Small intestine (tissue), 7 donors: ENCODE results near the gene NKD2. TPM values are rescaled to one million over a fixed set of nuclear protein-coding genes. Genes with fewer than 3 reads are reported as not detected.

ENCODE experiments used
- DNase-seq, 2 donors: peaks; one replicate each; pipeline versions ENCODE4 v3.0.0 to v3.0.0-alpha.2; 2013
- FAIRE-seq: peaks from 2 replicates; lab custom pipeline; 2012; peaks lifted over from hg19 to GRCh38; lab: Jason Lieb, UNC
- H3K27ac ChIP-seq, 3 donors: one replicate each; pipeline ENCODE4 v1.5.1; 2013; ENCODE audit warnings: low read length in 2 of 3, mild to moderate bottlenecking in 2 of 3, control low read depth in 1 of 3, inconsistent platforms in 1 of 3, low read depth in 1 of 3, moderate library complexity in 1 of 3
- H3K27me3 ChIP-seq, 3 donors: one replicate each; pipeline ENCODE4 v1.6.1; 2013; ENCODE audit warnings: low read length in 3 of 3, inconsistent platforms in 1 of 3; ENCODE audit not compliant: control insufficient read depth in 3 of 3, insufficient read depth in 3 of 3
- H3K36me3 ChIP-seq, 3 donors: one replicate each; pipeline ENCODE4 v1.6.1; 2013; ENCODE audit warnings: low read length in 3 of 3, inconsistent platforms in 1 of 3, low read depth in 1 of 3, mild to moderate bottlenecking in 1 of 3, moderate library complexity in 1 of 3; ENCODE audit not compliant: control insufficient read depth in 3 of 3, insufficient read depth in 2 of 3
- H3K4me1 ChIP-seq, 3 donors: one replicate each; pipeline ENCODE4 v1.6.1; 2013; ENCODE audit warnings: low read length in 2 of 3, inconsistent platforms in 1 of 3, low read depth in 1 of 3, mild to moderate bottlenecking in 1 of 3, moderate library complexity in 1 of 3; ENCODE audit not compliant: control insufficient read depth in 3 of 3, insufficient read depth in 2 of 3
- H3K4me3 ChIP-seq, 3 donors: one replicate each; pipeline ENCODE4 v1.5.1; 2013; ENCODE audit warnings: low read length in 3 of 3, control low read depth in 1 of 3, inconsistent platforms in 1 of 3, low read depth in 1 of 3, mild to moderate bottlenecking in 1 of 3, moderate library complexity in 1 of 3
- H3K9me3 ChIP-seq, 2 donors: one replicate each; pipeline ENCODE4 v1.6.1; 2013; ENCODE audit warnings: low read depth in 1 of 2, low read length in 1 of 2; ENCODE audit not compliant: control insufficient read depth in 2 of 2, insufficient read depth in 1 of 2
- WGBS, 3 donors: extraction: QIAGEN DNeasy Blood & Tissue Kit; methylation state at CpG; one replicate each; pipeline ENCODE4 v1.1.7; 2013; 5-methylcytosine and 5-hydroxymethylcytosine counted together
- polyA plus RNA-seq, 4 donors: library from polyadenylated mRNA; stranded (reverse) in 3 of 4; unstranded in 1 of 4; fragments of 200-250 nt in 3 of 4; fragments of 120-200 nt in 1 of 4; gene quantifications; one replicate each; pipeline versions ENCODE4 v1.2.1 to v1.2.3, GENCODE V29; 2013
- donor health status: healthy with polysubstance abuse.
- donor health status: control.
- donor health status: control.
- donor health status: Bipolar disorder and iron deficiency.
- donor health status: healthy.

The NKD2 gene
- polyA plus RNA-seq, 4 donors = 0.22 to 11.9 (median 2.2) TPM

DNA sequence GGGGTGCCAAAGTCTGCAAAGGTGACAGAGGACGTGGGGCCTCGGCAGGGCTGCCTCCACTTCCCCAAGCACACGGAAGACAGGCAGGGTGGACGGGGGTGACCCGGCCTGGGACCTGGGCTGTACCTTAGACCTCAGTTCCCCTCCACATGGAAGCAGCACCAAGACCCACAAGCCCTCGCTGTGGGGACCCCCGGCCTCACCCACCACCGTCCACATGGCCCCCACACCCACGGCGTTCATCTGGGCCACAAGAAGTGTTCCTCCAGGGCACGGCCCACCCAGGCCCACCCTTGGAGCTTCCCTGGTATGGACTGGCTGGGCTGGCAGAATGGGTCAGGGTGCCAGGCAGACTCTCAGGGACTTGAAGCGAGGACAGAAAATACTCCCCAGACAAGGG lies 45.8 kb upstream of the NKD2 start:
- H3K4me1 ChIP-seq = peaks cover 0 to 16% (median 0%) of the 10 kb centered on the region in 3 donors
- H3K36me3 ChIP-seq = no peaks in the 10 kb centered on the region
- peaks cover 0 to 5% of the 10 kb centered on the region in 2 donors for H3K9me3 ChIP-seq
- H3K27ac ChIP-seq = peak overlapping the region in 1 of 3 donors; percentile 41
- 84 to 92% (median 86%) methylated on average over 11 to 12 of the region's 12 CpGs for WGBS, 3 donors
- H3K27me3 ChIP-seq = peaks cover 0 to 5% (median 3%) of the 10 kb centered on the region in 3 donors
- DNase-seq = no peak
- H3K4me3 ChIP-seq = no peak overlapping the region
- no peak for FAIRE-seq

DNA sequence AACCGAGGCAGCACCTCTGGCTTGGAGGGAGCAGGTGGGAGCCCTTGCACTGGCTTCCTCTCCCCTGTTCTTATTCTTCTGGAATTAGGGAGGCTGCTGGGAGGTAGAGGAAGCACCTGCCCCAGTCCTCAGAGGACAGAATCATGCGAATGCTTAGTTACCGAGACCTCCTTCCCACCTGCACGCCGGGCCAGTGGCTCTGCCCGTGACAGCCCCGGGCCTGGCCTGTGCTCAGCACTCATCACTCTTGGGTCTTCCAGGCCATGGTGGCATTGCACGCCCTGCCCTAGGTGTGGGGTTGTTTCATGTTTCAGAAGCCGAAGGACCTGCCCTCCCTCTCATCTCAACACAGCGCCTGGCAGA lies 45.3 kb upstream of the NKD2 start:
- H3K9me3 ChIP-seq = peaks cover 0 to 5% of the 10 kb centered on the region in 2 donors
- H3K27ac ChIP-seq = peak overlapping the region in 2 of 3 donors; percentile 41 to 61
- peaks cover 0 to 13% (median 0%) of the 10 kb centered on the region in 3 donors for H3K4me1 ChIP-seq
- peaks cover 0 to 8% (median 3%) of the 10 kb centered on the region in 3 donors for H3K27me3 ChIP-seq
- no peaks in the 10 kb centered on the region for H3K36me3 ChIP-seq
- FAIRE-seq (no peak), DNase-seq (no peak)
- 77 to 85% (median 78%) methylated on average over 9 to 10 of the region's 10 CpGs for WGBS, 3 donors
- no peak overlapping the region for H3K4me3 ChIP-seq

DNA sequence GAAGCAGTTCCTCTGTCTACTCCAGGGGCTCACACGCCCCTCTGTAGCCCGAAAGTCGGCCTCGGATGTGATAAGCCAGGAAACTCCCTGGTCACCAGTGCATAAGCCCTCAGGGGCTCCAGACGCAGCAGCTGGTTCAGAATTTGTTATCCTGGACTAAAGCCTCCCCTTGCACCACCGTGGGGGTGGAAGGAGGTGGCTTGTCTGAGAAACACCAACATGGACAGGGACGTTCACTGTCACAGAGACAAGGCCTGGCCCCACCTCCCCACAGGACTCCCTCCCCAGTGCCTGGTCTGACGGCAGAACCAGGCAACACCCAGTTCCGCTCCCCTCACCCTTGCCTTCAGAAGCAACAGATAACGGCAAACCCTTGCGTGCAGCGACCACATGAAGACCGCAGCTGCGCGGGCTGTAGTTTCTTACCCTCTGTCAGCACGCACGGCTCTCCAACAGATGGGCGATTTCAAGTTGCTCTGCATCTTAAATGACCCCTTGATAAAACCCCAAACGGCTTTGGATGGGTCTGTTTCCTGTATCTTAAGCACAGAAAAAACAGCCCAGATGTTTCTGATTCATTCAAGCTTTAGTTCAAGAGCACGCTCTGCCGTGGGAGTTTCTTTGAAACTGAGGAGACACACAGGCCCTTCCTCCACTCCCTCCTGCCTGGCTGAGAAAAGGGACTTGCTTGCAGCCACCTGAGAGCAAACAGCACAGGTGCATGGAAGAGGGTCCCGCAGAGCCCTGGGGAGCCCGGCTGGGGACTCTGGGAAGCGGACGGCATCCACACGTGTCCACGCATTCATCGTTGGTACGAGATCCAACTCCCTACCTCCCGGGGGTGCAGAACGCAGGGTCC lies 44.7 kb upstream of the NKD2 start:
- Histone ChIP-seq H3K27me3 (peaks cover 0 to 9% (median 0%) of the 10 kb centered on the region in 3 donors), H3K4me1 (peaks cover 0 to 13% (median 0%) of the 10 kb centered on the region in 3 donors), H3K27ac (peak overlapping the region in 2 of 3 donors; percentile 41 to 61), H3K4me3 (no peak overlapping the region), H3K9me3 (peaks cover 0 to 5% of the 10 kb centered on the region in 2 donors), H3K36me3 (no peaks in the 10 kb centered on the region)
- DNase-seq = no peak
- 55 to 72% (median 71%) methylated on average over 31 of the region's 31 CpGs for WGBS, 3 donors
- FAIRE-seq = no peak

DNA sequence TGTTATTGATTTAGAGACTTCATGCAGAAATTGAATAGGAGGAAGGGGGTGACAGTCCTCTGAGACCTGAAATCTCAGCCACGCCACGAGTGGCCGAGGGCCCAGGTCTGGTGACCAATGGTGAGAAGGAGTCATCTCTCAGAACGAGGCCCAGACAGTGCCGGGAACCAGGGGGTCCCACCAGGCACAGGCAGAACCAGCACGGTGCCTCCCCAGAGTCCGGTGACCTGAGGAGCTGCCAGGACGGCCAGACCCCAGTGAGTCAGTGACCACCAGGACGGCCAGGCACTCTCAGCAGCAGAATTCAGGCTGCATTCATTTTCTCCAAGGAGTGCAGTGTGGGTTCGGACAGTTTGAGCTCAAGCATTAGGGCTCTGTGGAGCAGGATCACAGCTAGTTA lies 43.8 kb upstream of the NKD2 start:
- FAIRE-seq (no peak), DNase-seq (no peak)
- 80 to 85% (median 80%) methylated on average over 10 of the region's 10 CpGs for WGBS, 3 donors
- peaks cover 0 to 5% of the 10 kb centered on the region in 2 donors for H3K9me3 ChIP-seq
- H3K4me1 ChIP-seq = peaks cover 0 to 13% (median 0%) of the 10 kb centered on the region in 3 donors
- H3K4me3 ChIP-seq = no peak overlapping the region
- peaks cover 0 to 14% (median 0%) of the 10 kb centered on the region in 3 donors for H3K27me3 ChIP-seq
- H3K36me3 ChIP-seq = no peaks in the 10 kb centered on the region
- no peak overlapping the region for H3K27ac ChIP-seq

DNA sequence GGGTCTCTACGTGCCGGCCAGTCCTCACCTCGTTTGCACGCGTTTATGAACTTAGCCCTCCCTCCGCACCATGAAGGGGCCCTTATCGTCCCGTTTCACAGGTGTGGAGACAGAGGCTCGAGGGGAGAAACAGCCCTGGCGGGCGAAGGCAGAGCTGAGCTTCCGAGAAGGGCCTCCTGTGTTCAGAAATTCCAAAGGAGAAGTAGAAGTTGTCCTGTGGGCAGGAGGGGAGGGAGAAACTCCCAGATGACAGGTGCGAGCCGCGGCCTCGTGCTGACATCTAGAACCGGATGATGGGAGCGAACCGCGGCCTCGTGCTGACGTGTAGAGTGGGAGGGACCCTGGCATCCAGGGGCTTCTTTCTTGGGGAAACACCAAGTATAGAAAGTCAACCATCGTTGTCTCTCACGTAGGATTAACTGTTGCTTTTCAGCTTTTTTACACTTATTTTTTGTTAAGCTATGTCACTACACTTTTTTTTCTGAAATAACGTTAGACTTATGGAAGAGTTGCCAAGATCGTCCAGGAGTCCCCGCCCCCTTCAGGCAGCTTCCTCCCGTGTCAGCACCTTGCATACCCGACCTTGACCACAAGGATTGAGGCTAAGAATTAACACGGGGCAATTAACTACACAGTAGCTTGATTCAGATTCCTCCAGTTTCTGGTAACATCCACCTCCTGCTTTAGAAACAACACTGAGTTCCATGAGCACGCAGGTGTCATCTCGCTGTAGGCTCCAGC lies 42.8 kb upstream of the NKD2 start:
- FAIRE-seq (no peak), DNase-seq (no peak)
- Histone ChIP-seq H3K9me3 (peaks cover 0 to 5% of the 10 kb centered on the region in 2 donors), H3K27ac (no peak overlapping the region), H3K27me3 (peaks cover 0 to 16% (median 0%) of the 10 kb centered on the region in 3 donors), H3K4me1 (peaks cover 0 to 11% (median 0%) of the 10 kb centered on the region in 3 donors), H3K36me3 (no peaks in the 10 kb centered on the region), H3K4me3 (no peak overlapping the region)
- 71 to 80% (median 72%) methylated on average over 32 of the region's 32 CpGs for WGBS, 3 donors

DNA sequence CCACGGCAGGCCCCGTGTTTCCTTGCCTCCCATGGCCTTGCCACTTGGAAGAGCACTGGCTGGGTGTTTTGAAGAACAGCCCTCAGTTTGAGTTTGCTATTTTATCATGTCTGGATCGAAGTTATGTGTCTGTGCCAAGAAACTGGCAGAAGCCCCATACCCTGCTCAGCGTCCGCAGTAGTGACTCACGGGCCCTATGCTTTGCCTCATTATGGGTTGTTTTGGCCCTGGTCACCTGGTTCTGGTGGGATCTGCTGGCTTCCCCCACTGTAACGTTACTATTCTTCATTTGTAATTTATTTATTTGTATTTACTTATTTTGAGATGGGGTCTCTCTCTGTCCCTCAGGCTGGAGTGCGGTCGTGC lies 42.3 kb upstream of the NKD2 start:
- no peak for FAIRE-seq
- Histone ChIP-seq H3K4me1 (peaks cover 0 to 5% (median 0%) of the 10 kb centered on the region in 3 donors), H3K4me3 (no peak overlapping the region), H3K9me3 (peaks cover 0 to 5% of the 10 kb centered on the region in 2 donors), H3K27ac (no peak overlapping the region), H3K27me3 (peaks cover 0 to 16% (median 0%) of the 10 kb centered on the region in 3 donors), H3K36me3 (no peaks in the 10 kb centered on the region)
- WGBS, 3 donors = 63 to 86% (median 72%) methylated on average over 9 of the region's 9 CpGs
- no peak for DNase-seq

DNA sequence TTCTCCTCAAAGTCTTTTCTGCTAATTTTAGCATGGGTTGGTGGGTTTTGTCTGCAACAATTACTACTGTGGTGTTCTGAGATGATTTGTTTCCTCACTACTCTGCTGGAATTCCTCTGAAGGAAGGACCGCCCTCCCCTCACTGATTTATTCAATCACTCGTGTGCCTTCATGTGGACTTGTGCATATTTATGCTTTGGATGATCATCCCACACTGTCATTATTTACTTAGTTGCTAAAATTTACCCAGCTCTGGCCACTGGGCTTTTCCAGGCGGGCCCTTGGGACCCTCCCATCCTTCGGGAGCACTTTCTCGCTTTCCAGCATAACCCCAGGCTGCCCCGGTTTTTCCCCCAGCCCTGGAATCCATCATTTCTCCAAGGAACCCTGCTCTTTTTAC lies 41.7 kb upstream of the NKD2 start:
- FAIRE-seq = no peak
- H3K36me3 ChIP-seq = no peaks in the 10 kb centered on the region
- no peak overlapping the region for H3K4me3 ChIP-seq
- peaks cover 0 to 16% (median 0%) of the 10 kb centered on the region in 3 donors for H3K27me3 ChIP-seq
- WGBS, 3 donors = 73 to 86% (median 85%) methylated on average over 6 of the region's 6 CpGs
- DNase-seq = no peak
- no peak overlapping the region for H3K27ac ChIP-seq
- H3K9me3 ChIP-seq = peaks cover 0 to 5% of the 10 kb centered on the region in 2 donors
- H3K4me1 ChIP-seq = peaks cover 0 to 5% (median 0%) of the 10 kb centered on the region in 3 donors

DNA sequence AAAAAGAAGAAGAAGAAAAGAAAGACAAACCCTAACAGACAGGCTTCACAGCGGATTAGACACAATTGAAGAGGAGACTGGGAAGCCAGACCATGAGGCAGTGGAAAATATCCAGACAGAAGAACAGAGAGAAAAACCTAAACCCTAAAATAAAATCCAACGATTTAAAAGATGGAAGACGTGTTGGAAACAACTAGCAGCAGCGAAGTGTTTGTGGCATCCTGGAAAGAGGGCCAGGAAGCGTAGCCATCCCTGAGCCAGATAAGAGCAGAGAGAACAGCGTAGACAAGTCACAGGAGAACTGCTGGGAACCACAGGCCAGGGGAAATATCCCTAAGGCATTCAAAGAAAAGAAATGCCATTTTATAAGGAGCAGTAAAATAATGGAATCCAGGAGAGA lies 39.7 kb upstream of the NKD2 start:
- no peak for FAIRE-seq
- WGBS, 3 donors = 74 to 85% (median 81%) methylated on average over 6 of the region's 6 CpGs
- H3K4me3 ChIP-seq = no peak overlapping the region

More for the DNA sequence above, 39.7 kb upstream of the NKD2 start:
- Histone ChIP-seq H3K27ac (no peak overlapping the region), H3K36me3 (no peaks in the 10 kb centered on the region), H3K4me1 (no peaks in the 10 kb centered on the region), H3K27me3 (peaks cover 0 to 16% (median 0%) of the 10 kb centered on the region in 3 donors), H3K9me3 (peaks cover 0 to 5% of the 10 kb centered on the region in 2 donors)
- no peak for DNase-seq
